Forelimb muscle (tissue), 1 donor: ENCODE results near the gene RAB43. TPM values are rescaled to one million over a fixed set of nuclear protein-coding genes. Genes with fewer than 3 reads are reported as not detected.
"Not testable (repeated sequence)": the region's sequence is repeated elsewhere in the genome, so short reads cannot be mapped to it uniquely, and the experiment has no call there.

Source experiments
- DNase-seq: peaks from one replicate; pipeline ENCODE4 v3.0.0-alpha.2; 2013; ENCODE audit warnings: low read depth
- polyA plus RNA-seq: library from polyadenylated mRNA; unstranded; fragments of 120-200 nt; gene quantifications from one replicate; pipeline ENCODE4 v1.2.1, GENCODE V29; 2013; ENCODE audit not compliant: insufficient read length

The RAB43 gene
- polyA plus RNA-seq, 1 donor, result 2.7 TPM

DNA sequence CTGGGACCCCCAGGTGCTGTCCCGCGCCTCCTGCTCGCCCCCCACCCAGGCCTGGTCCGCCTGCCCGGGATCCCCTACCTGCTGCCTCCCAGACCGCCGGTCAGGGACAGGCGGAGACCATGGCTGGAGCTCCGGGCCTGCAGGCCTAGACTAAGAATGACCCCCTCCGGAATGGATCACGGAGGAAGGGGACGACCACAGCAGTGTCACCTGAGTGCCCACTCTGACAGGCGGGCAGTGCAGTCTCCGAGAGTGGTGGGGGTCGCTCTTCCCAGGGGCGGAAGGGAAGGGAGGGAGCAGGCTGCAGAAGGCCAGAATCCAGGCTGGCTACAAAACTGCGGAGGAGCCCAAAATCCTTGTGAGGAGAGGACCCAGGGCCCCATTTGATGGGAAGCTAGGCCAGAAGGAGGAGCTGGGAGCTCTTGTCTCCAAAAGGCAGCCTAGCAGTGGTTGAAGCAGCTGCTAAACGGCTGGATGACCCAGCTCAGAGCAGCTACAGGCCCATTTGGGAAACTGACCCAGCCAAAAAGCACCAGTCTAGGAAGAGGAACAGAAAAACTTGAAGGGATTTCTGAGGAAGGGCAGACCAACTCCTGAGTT lies 908 bp upstream of the RAB43 start:
- no peak for DNase-seq

DNA sequence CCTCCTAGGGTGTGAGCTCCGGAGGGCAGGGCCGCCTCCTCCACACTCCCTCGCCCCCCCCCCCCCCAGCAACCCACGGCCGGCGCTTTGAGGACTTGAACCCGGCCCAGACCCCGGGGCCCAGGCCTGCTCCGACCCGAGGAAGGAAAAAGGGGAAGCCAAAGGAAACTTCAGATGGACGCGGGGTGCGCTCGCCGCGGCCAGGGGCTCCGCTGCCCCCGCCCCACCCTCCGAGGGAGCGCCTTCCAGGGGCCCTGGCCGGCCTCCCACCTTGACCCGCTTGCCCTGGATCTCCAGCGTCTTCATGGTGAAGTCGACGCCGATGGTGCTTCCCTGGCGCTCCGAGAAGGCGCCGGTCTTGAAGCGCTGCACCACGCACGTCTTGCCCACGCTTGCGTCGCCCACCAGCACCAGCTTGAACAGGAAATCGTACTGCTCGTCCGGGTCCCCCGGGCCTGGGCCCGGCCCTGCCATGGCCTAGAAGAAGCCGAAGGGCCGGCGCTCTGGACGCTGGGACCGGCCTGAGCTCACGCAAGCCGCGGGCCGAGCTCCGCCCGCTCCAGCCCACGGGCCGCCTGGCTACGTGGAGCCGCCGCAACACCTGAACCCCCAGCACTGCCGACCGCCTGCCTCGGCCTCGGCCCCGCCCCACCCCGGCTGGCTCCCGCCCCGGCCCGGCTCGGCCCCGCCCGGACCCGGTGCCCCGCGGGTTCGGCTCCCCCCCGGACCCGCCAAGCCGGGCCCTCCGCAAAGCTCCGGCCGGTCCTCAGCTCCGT lies 400 bp downstream of the RAB43 start:
- DNase-seq, result no peak

DNA sequence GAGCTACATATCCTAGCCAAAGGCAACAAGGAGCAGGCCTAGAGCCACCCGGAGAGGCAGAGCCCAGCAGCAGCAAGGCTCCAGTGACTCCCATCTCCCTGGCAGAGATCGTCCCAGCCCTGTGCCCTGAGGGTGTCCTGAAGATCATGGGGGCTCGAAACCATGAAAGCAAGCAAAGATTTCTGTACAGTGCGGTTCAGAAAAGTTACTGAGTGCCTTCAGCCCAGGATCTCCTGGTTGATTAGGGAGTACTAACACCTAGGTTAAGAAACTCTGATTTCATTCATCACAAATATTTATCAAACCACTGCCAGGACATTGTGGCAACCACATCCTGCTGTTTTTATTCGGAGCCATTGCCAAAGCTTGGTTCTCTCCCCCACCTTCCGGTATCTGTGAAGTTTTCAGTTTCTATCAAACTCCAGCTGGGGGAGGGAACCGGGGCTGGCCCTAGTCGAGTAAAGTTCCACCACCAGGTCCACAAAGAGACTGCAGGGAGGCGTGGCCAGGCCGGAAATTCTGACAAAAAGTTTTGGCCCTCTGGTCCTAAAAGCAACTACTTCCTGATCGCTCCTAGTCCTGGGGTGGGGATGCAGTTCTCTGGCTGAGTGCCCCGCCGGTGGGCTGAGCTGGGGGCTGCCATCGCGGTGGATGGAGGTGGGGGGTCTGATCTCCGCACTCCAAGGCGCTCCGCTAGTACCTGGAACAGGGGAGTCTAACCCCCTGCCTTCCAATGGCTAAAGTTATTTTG lies 1.2 kb downstream of the RAB43 start:
- DNase-seq, result peak; percentile 72

DNA sequence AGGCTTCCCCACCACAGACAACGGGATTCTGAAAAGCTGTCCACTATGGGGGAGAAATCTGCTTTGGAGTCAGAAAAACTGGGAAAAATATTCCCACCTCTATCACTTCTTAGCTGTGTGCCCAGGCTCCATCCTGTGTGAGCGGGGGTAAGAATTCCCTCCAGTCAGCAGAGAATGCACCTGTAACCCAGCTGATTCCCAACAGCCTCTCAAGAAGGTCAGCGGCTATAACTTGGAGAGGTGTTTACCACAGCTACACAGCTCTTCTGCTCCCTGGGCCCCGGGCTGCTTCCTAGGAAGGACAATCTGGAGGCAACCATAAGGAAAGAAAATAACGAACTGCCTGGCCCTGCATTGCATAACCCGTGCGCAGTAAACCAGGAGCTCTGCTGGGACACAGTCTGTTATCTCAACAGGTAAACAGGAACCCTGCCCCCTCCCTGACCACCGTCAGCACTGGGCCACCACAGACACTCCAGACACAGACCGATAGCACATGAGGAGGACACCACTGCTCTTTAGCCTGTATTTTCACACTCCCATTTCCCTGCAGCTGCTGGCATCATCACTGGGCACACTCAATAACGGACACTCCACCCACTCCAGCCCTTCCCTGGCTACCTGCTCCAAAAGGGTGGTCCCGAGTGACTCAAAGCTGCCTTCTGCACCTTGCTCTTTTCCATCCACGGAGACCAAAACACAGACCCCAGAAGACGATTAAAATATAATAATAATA lies 2.1 kb downstream of the RAB43 start:
- no peak for DNase-seq

DNA sequence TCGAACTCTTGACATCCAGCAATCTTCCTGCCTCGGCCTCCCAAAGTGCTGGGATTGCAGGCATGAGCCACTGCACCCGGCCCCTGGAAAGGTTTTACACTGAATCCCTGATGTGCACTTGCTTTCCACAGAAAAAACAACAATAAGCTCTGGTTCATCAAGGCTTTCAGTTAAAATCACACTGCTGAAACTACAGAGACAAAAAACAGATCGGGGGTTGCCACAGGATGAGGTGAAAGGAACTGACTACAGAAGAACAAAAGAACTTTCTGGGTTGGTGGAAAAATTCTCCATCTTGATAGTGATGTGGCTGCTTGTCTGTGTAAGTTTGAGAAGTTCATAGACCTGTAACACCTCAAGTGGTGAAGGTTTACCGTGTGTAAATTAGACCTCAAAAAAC lies 2.9 kb downstream of the RAB43 start:
- DNase-seq, result no peak

DNA sequence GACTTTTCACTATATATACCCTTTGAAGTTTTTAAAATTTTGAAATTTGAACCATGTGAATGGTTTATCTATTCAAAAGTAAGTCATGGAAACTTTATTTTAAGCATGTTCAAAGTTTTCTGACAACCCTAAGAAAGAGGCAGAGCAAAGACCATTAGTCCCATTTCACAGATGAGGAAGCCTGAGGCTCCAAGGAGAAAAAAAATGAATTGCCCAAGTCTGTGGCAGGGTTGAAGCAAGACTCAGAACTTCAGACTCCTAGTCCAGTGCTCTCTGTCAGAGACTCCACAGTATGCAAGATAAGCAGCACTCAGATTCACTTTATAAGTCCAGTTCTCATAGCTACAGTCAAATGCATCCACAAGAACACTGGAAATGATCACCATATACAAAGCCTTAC lies 4.5 kb downstream of the RAB43 start:
- DNase-seq, result no peak

DNA sequence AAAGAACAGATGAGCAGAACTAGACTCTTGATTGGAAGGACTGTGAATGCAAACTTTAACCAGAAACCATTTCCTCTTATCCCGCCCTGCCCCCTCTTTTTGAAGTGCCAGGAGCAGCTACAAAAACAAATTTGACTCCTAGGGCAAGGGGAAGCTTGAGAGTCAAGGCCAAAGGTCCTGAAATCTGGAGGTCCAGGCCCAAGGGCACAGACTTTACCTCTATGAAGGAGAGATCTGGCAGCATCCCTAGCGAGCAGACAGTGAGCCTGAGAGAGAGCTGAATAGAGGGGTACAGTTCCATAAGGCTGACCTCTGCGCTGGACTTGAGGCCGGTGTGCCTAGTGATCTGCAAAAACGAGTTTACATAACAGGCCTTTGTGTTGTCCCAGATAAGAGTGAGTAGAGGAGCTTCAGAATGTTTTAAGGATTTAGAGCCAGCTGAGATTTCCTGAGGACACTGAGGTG lies 5.1 kb downstream of the RAB43 start:
- no peak for DNase-seq

DNA sequence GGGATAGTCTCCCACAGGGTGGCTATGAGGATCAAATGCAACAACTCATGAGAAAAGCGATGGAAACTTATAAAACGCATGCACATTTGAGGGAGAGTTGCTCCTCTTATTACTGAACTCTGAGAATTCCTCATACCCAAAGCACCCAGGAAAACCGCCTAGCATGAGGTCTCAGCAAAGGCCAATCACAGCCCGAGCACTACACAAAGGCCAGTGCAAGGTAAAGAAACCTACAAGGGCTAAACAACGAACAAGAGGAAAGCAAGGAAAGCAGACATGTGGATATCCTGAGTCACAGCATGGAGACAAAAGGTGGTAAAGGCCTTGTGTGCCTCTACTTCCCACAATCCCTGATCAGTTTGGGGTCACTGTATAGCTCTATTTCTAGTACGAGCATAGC lies 7.1 kb downstream of the RAB43 start:
- DNase-seq, result no peak

DNA sequence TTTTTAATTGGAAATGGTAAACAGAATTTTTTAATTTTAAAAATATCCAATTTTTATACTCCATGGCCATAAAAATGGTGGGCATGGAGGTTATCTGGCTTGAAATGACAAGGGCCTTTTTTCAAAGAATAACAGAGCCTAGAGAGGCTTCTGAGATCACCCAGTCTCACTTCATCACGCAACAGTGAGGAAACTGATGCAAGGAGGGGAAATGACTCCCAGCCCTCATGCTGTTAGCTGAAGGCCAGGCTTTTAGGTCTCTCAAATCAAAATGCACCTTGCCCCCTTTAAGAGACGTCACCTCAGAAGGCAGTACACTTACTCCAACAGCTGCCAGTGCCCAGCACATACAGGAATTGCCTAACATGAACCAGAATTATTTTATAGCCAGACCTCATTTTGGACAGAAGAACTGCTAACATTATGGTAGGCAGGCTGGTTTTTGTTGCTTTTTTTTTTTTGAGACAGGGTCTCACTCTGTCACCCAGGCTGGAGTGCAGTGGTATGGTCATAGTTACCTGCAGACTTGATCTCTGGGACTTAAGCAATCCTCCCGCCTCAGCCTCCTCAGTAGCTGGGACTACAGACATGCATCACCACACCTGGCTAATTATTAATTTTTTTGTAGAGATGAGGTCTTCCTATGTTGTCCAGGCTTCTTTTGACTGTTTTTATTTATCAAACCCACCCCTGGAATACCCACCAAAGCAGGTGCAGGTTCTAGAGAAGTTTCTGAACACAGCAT lies 9.1 kb downstream of the RAB43 start:
- no peak for DNase-seq

DNA sequence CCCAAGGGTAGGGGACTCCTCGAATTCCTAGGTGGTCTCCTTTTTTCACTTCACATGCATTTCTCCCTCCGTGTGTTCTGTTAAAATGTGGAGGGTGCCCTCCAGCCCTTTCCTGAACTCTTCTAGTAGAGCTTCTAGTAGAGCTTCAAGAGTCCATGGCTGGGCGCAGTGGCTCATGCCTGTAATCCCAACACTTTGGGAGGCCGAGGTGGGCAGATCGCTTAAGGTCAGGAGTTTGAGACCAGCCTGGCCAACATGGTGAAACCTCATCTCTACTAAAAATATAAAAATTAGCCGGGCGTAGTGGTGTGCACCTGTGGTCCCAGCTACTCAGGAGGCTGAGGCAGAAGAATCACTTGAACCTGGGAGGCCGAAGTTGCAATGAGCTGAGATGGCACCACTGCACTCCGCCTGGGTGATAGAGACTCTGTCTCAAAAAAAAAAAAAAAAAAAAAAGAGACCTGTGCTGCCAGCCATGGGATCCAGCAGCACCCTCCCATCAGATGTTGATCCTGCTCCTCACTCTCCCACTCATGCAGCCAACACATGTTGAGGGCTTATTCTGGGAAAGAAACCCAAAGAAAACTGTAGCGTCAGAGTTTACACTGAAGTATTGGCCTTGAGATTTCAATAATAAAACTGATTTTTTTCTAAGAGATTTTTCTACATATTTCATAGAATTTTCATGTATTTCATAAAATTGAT lies 10.4 kb downstream of the RAB43 start:
- DNase-seq, result not testable (repeated sequence)

DNA sequence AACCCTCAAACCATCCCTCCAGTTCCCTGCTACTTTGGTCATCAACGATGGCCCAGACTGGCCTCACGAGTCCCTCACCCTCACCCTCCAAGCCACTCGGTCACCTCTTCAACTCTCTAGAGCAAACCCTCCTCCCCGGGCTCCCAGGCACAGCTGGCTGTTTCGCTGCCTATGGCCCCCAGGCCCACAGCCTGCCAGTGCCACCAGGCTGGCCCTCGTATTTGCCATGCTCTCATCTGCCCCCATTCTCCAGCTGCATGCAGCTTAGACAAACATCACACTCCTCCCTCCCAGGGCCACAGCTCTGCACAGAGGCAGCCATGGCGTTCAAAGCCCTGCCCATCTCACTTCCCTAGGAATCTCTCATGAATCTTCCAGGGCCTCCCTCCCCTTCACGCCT lies 13.8 kb downstream of the RAB43 start:
- no peak for DNase-seq

DNA sequence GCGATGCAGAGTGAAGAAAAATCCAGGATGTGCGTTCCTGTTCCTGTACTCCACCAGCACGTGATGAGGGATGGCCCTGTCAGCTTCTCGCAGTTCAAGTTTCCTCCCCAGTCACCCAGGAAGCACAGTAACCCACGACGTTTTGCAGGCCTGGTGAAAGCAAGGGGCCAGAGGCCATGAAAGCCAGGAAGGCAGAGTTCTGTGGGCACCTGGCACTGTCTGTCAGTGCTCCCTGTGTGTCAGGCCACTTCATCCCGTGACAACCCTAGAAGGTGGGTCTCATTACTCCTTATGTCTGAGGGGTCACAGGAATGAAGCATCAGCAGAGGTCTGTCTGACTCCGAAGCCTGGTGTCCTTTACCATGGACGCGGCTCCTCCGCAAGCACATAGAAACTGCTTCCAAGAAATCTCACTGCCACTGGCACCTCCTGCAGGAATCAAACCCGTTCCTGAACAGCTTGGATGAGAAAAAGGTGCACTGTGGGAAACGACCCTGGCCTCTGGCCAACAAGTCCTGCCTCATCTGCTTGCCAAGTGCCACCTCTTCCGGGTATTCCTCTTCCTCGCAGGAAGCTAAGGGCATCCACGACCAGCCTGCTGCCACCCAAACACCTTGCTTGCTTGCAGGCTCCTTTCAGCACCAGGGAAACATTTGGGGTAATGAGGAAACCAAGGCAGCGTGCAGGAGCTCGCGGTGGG lies 14.6 kb downstream of the RAB43 start:
- no peak for DNase-seq

DNA sequence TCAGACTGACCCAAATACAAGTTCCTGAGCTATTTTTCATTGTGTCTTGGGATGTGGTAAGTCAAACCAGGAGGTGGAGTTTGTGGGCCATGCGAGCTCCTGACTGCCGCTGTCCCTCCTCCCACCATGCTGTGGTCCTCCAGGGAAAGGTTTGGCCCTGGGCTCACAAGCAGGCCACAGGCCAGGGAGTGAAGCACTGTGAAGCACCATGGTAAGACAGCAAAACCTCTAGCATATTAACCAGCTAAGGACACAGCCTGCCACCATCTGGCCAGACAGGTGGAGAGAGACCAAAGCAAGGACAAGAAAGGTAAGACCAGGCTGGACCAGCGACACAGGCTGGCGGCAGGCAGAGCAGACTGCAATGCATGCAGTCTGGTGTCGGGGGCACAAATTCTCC lies 15.3 kb downstream of the RAB43 start:
- DNase-seq, result no peak

DNA sequence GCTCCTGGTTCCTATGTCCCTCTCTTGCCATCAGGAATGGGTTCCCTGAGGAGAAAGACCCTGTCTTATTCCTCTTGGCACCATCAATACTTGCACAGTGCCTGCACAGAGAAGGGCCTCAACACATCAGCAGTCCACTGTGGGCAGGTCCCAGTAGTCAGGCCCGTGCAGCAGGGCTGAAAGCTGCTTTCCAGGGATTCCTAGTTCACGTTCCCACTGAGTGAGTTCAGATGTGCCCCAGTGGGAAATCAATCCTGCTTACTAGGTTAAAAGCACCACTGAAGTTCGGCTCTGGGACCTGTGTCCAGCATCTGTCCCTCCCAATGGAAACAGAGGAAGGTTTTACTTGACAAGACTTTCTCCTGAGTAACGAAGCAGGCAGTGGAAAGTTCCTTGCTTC lies 15.7 kb downstream of the RAB43 start:
- DNase-seq, result no peak

DNA sequence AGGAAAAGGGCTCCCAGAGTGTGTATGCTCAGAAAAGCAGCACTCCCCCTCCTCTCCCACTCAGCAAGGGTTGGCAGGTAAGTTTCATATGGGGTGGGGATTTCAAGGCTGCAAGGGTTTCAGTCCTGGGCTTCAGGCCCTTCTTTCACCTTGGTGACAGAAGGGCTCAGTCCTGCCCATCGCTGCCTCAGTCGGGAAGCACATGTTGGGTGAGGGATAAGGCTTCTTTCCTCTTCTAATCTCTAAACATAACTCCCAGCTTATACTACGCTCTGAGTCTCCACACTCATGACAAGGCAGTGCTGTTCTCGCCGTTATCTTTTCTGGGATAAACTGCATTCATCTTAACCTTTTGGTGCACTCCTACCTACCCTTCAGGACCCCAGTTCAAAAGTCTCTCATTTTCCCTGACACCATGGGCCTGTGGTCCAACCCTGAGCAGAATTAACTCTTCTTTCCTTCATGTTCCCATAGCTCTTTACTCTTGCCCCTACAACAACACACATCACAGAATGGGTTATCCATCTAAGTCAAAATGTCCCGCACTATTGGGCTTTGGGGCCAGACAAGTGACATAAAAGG lies 17.0 kb downstream of the RAB43 start:
- no peak for DNase-seq

DNA sequence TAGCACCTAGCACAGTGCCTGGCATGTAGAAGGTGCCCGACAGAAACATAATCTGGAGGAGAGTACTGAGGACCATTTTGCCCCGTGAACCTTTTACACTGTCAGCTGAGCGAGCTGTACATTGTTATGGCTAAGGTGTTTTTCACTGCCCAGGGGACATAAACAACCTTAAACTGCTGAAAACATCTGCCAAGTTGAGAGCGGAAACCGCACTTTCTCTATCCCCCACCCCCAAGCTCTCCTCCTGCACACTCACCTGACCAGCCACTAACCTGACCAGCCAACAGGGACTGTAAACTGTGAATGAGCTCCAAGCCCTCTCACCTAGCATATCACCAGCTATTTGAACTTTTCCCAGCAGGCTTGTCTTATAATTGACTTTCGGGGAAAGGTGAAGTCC lies 17.6 kb downstream of the RAB43 start:
- DNase-seq, result no peak

DNA sequence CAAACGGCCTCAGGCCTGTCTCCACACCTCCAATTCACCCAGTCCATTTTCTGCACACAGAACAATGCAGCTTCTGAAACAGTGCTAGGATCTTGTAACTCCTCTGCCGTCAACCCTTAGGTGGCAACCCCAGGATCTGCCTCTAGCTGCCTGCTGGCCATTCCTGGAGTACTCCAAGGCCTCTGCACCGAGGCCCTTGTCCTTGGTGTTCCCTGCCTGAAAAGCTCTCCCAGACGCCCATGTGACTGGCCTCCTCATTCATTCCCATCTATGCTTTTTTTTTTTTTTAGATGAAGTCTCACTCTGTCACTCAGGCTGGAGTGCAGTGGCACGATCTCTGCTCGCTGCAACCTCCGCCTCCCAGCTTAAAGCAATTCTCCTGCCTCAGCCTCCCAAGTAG lies 18.3 kb downstream of the RAB43 start:
- no peak for DNase-seq

DNA sequence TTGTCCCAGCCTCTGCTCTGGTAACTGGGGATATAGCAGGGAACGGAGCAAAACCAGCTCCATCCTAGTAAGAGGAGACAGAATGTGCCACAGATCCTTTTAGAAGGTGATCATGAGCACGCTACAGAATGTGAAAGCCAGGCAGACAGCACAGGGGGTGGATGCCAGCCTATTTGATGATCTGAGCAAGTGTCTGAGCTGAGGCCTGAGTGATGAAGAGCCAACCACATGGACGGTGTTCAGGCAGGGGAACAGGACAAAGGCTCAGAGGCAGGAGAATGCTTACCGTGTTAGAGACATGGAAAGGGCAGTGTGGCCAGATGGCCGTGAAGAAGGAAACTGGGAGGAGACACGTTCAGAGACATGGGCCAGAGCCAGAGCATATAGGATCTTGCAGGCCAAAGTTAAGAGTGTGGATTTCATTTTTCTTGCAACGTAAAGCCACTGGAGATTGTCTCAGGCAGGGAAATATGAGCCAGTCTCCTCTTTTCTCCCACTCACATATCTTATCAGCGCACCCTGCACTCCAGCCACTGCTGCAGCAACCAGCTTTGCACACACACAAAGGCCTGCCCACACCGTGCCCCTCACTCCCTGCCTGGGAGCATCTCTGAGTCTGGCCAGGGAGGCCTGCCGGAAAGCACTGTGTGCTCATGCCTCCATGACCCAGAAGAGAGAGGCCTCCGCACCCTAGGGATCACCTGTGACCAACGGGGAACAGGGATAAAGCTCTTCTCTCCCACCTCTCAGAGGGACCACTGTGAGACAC lies 20.1 kb downstream of the RAB43 start:
- no peak for DNase-seq

DNA sequence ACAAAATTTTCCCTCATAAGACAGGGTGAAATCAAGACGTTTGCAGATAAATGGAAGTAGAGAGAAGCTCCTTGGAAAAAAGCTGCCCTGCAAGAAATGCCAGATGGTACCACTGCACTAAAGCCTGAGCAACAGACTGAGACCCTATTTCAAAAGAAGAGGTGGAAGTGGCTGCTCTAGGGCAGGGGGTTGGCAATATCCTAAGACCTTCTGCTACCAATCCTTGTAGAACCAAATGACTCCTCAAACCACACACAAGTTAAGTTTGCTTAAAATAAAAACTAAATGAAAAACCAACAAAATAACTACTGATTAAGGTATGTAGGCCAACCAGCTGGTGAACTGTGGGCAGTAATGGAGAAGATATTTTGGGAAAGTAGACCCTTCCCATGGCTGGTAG lies 21.3 kb downstream of the RAB43 start:
- no peak for DNase-seq
